ENCODE measurements around the gene ANKMY1. TPM values are rescaled to one million over a fixed set of nuclear protein-coding genes. Genes with fewer than 3 reads are reported as not detected.

Gene ANKMY1
- total and polyA plus RNA-seq, 3 donors from 2014 or later, result 57.3 to 92.5 (median 75.7) TPM

- no peaks in the 10 kb centered on the region for H3K9me3 ChIP-seq
- intact Hi-C loops (cut with DNase I; ENCODE audit: low total_unique reads), result no loop called here
- H3K4me3 ChIP-seq, result no peak overlapping the region
- no peaks in the 10 kb centered on the region for H3K27me3 ChIP-seq
- H3K4me1 ChIP-seq, result peaks cover 6% of the 10 kb centered on the region
- no peaks in the 10 kb centered on the region for H3K36me3 ChIP-seq (ENCODE audit: low read depth, missing control alignments)
- H3K27ac ChIP-seq, result no peak overlapping the region
- DNase-seq, result peak; percentile 15
- TF ChIP-seq, protein P1, sequence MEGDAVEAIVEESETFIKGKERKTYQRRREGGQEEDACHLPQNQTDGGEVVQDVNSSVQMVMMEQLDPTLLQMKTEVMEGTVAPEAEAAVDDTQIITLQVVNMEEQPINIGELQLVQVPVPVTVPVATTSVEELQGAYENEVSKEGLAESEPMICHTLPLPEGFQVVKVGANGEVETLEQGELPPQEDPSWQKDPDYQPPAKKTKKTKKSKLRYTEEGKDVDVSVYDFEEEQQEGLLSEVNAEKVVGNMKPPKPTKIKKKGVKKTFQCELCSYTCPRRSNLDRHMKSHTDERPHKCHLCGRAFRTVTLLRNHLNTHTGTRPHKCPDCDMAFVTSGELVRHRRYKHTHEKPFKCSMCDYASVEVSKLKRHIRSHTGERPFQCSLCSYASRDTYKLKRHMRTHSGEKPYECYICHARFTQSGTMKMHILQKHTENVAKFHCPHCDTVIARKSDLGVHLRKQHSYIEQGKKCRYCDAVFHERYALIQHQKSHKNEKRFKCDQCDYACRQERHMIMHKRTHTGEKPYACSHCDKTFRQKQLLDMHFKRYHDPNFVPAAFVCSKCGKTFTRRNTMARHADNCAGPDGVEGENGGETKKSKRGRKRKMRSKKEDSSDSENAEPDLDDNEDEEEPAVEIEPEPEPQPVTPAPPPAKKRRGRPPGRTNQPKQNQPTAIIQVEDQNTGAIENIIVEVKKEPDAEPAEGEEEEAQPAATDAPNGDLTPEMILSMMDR (IDR thresholded peaks at IDR 0.05), result no peak
- TF ChIP-seq POLR2A (IDR thresholded peaks at IDR 0.05), result no peak
- WGBS, 2 donors, result 76 to 94% methylated on average over 5 to 22 of the region's 22 CpGs
These were observed 94.4 kb downstream of the ANKMY1 start for GRCh38 chr2:240463274-240463865.

DNA sequence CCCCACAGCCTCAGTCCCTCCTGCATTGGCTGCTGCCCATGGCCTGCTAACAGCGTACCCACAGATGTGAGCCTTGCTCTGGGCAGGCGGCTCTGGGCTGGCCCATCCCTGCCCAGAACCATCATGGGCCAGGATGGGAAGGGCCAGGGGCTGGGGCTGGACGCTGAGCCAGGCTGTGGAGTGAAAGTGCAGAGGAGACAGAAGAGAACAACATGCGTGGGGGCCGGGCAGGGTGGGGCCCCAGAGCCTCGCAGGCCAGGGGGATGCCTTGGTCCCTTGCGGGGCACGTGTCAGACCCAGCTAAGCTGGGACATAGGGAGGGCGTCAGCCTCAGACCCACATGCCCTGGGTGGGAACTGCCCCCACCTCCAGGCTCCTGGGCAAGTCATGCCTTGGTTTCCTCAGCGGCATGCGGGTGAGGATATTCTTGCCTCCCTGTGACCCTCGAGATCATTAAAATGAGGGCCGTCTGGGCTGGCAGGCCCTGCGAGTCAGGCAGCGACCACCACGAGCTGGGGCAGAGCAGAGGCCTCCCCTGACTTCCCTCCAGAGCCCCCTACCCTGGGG, 95.0 kb downstream of the ANKMY1 start:
- Histone ChIP-seq H3K27me3 (no peaks in the 10 kb centered on the region), H3K4me1 (peaks cover 11% of the 10 kb centered on the region), H3K36me3 (ENCODE audit: low read depth, missing control alignments) (no peaks in the 10 kb centered on the region), H3K9me3 (no peaks in the 10 kb centered on the region), H3K4me3 (no peak overlapping the region), H3K27ac (no peak overlapping the region)
- intact Hi-C loops (cut with DNase I; ENCODE audit: low total_unique reads), result no loop called here
- 89 to 93% methylated on average over 10 to 16 of the region's 16 CpGs for WGBS, 2 donors
- DNase-seq, result no peak
- TF ChIP-seq, protein P1 (IDR thresholded peaks at IDR 0.05), result no peak
- TF ChIP-seq POLR2A (IDR thresholded peaks at IDR 0.05), result no peak

DNA sequence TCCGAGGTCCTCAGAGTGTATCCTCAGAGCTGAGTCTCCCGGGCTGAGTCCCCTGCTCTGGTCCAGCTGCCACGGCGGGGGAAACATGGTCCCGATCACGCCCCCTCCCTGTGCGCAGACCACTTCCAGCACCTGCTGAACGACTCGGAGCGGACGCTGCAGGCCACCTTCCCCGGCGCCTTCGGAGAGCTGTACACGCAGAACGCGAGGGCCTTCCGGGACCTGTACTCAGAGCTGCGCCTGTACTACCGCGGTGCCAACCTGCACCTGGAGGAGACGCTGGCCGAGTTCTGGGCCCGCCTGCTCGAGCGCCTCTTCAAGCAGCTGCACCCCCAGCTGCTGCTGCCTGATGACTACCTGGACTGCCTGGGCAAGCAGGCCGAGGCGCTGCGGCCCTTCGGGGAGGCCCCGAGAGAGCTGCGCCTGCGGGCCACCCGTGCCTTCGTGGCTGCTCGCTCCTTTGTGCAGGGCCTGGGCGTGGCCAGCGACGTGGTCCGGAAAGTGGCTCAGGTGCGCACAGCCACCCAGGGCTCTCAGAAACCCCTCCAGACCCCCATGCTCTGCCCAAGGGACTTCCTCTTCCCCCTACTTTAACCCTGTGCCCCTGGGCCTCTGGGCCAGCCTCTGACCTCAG, 95.6 kb downstream of the ANKMY1 start:
- no peaks in the 10 kb centered on the region for H3K9me3 ChIP-seq
- no peak overlapping the region for H3K4me3 ChIP-seq
- H3K27ac ChIP-seq, result no peak overlapping the region
- H3K27me3 ChIP-seq, result no peaks in the 10 kb centered on the region
- no peaks in the 10 kb centered on the region for H3K36me3 ChIP-seq (ENCODE audit: low read depth, missing control alignments)
- TF ChIP-seq, protein P1 (IDR thresholded peaks at IDR 0.05), result no peak
- no peak for TF ChIP-seq POLR2A (IDR thresholded peaks at IDR 0.05)
- 94 to 100% methylated on average over 1 to 25 of the region's 41 CpGs for WGBS, 2 donors
- H3K4me1 ChIP-seq, result peaks cover 17% of the 10 kb centered on the region
- DNase-seq, result no peak
- intact Hi-C loops (cut with DNase I; ENCODE audit: low total_unique reads), result no loop called here

DNA sequence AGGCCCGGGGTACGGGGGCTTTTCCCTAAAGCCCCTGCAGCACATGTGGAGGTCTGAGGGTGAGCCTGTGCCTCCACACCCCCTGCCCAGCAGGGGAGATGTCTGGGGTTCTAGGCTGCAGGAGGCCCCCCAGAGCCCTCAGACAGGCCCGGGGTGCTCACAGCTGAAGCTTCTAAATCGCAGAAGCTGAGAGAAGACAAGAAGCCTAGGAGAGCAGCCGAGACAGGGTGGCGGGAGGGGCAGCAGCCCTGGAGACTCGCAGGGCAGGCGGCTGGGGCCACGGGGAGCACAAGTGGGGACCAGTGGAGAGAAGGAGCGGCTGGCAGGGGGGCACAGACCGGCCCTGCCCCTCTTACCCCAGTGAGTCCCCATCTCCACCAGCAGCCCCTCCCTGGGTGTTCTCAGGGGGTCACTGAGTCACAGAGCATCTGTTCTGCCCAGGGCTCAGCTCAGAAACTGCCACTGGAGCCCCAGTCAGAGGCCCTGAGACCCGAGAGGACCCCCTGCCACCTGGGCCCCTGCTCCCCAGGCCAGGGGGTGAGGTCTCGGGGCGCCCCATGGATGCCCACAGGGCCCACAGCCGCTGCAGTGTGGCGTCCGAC, 96.2 kb downstream of the ANKMY1 start:
- no peaks in the 10 kb centered on the region for H3K27me3 ChIP-seq
- TF ChIP-seq, protein P1 (IDR thresholded peaks at IDR 0.05), result no peak
- no peak for TF ChIP-seq POLR2A (IDR thresholded peaks at IDR 0.05)
- H3K27ac ChIP-seq, result no peak overlapping the region
- H3K4me1 ChIP-seq, result peaks cover 22% of the 10 kb centered on the region
- no peaks in the 10 kb centered on the region for H3K36me3 ChIP-seq (ENCODE audit: low read depth, missing control alignments)
- intact Hi-C loops (cut with DNase I; ENCODE audit: low total_unique reads), result no loop called here
- no peaks in the 10 kb centered on the region for H3K9me3 ChIP-seq
- 89 to 94% methylated on average over 5 to 11 of the region's 17 CpGs for WGBS, 2 donors
- no peak overlapping the region for H3K4me3 ChIP-seq
- DNase-seq, result no peak

Data from testis (tissue), 3 donors.